Chondrocyte (in vitro differentiated cells): ENCODE results near the gene HHIPL1. TPM values are rescaled to one million over a fixed set of nuclear protein-coding genes. Genes with fewer than 3 reads are reported as not detected.

Experiments used
- DNase-seq: peaks from one replicate; pipeline ENCODE4 v3.0.0; 2021; ENCODE audit warnings: mixed read lengths, low spot score
- H3K27ac Mint-ChIP-seq: one replicate; pipeline ENCODE4 v1.8.0; 2021; ENCODE audit warnings: mild to moderate bottlenecking, moderate library complexity, mixed read lengths; ENCODE audit not compliant: unreplicated experiment
- H3K27me3 Mint-ChIP-seq: 2 replicates; pipeline ENCODE4 v1.8.0; 2021; ENCODE audit warnings: low read depth, mixed read lengths
- H3K36me3 Mint-ChIP-seq: 2 replicates; pipeline ENCODE4 v1.8.0; 2021; ENCODE audit warnings: low read depth, mixed read lengths
- H3K4me1 Mint-ChIP-seq: 2 replicates; pipeline ENCODE4 v1.8.0; 2021; ENCODE audit warnings: low read depth, mild to moderate bottlenecking, mixed read lengths
- H3K4me3 Mint-ChIP-seq: one replicate; pipeline ENCODE4 v1.8.0; 2021; ENCODE audit warnings: mild to moderate bottlenecking, moderate library complexity, mixed read lengths; ENCODE audit not compliant: unreplicated experiment
- H3K9me3 Mint-ChIP-seq: 2 replicates; pipeline ENCODE4 v1.8.0; 2021; ENCODE audit warnings: low read depth, mixed read lengths
- total RNA-seq: library from RNA; stranded (reverse); gene quantifications from 3 replicates; pipeline ENCODE4 v1.2.1, GENCODE V29; 2021
- TF ChIP-seq, protein P1 (sequence below): fragments of 200-600 bp; sonication (generic); IDR thresholded peaks from 2 replicates; pipeline ENCODE4 v1.5.0; 2021; ENCODE audit warnings: antibody characterized with exemption, mild to moderate bottlenecking, moderate library complexity

The HHIPL1 gene
- total RNA-seq, 1 donor from 2014 or later, result 5.6 TPM

DNA sequence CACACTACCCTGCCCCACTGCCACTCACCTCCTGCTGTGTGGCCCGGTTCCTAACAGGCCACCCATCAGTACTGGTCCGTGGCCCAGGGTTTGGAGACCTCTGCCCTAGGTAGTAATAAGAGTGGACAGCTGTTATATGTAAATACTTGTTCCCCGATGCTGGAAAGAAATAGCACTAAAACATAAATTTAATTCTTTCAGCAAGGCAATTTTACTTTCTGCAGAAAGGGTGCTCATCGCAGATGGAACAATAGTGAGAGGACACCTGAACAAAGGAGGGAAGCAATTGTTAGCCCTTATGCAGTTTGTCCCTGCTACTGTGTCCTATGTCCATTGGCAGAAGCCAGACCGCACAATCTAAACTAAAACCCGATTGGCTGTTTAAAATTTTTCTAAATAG lies 33.3 kb downstream of the HHIPL1 start:
- H3K4me3 Mint-ChIP-seq, result no peak overlapping the region
- TF ChIP-seq, protein P1, sequence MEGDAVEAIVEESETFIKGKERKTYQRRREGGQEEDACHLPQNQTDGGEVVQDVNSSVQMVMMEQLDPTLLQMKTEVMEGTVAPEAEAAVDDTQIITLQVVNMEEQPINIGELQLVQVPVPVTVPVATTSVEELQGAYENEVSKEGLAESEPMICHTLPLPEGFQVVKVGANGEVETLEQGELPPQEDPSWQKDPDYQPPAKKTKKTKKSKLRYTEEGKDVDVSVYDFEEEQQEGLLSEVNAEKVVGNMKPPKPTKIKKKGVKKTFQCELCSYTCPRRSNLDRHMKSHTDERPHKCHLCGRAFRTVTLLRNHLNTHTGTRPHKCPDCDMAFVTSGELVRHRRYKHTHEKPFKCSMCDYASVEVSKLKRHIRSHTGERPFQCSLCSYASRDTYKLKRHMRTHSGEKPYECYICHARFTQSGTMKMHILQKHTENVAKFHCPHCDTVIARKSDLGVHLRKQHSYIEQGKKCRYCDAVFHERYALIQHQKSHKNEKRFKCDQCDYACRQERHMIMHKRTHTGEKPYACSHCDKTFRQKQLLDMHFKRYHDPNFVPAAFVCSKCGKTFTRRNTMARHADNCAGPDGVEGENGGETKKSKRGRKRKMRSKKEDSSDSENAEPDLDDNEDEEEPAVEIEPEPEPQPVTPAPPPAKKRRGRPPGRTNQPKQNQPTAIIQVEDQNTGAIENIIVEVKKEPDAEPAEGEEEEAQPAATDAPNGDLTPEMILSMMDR, result no peak
- H3K4me1 Mint-ChIP-seq, result peaks cover 9% of the 10 kb centered on the region
- H3K36me3 Mint-ChIP-seq, result no peaks in the 10 kb centered on the region
- peaks cover 1% of the 10 kb centered on the region for H3K27me3 Mint-ChIP-seq
- no peak for DNase-seq
- no peak overlapping the region for H3K27ac Mint-ChIP-seq
- H3K9me3 Mint-ChIP-seq, result peaks cover 5% of the 10 kb centered on the region

DNA sequence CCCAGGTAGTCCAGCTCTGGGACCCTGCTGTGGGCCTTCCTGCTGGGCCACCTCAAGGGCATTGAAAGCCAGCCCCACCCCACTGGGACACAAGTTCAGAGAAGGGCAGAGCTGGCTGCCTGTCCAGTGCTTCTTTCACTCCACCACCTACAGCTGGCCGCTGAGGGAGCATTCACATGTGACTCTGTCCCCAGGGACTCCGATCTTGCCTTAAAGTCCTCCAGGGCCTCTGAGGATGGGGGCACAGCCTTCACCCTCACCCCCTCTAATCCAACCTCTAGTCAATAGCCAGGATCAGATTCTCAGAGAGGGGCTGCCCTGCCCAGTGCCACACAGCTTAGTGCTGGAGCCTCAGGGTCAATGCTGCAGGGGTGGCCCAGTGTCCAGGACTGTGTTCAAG lies 34.2 kb downstream of the HHIPL1 start:
- H3K27me3 Mint-ChIP-seq, result peaks cover 1% of the 10 kb centered on the region

GRCh38 chr14:99679543-99679942 lies 34.6 kb downstream of the HHIPL1 start:
- Mint-ChIP-seq H3K27ac (no peak overlapping the region), H3K4me3 (no peak overlapping the region), H3K27me3 (peaks cover 1% of the 10 kb centered on the region), H3K36me3 (no peaks in the 10 kb centered on the region), H3K4me1 (peaks cover 10% of the 10 kb centered on the region), H3K9me3 (peaks cover 5% of the 10 kb centered on the region)
- no peak for DNase-seq
- TF ChIP-seq, protein P1, result no peak

More for the DNA sequence above, 34.2 kb downstream of the HHIPL1 start:
- peaks cover 5% of the 10 kb centered on the region for H3K9me3 Mint-ChIP-seq
- peaks cover 10% of the 10 kb centered on the region for H3K4me1 Mint-ChIP-seq
- TF ChIP-seq, protein P1, result no peak
- H3K4me3 Mint-ChIP-seq, result no peak overlapping the region
- DNase-seq, result no peak
- H3K27ac Mint-ChIP-seq, result no peak overlapping the region
- H3K36me3 Mint-ChIP-seq, result no peaks in the 10 kb centered on the region

GRCh38 chr14:99679996-99680395 lies 35.1 kb downstream of the HHIPL1 start:
- DNase-seq, result no peak
- H3K36me3 Mint-ChIP-seq, result no peaks in the 10 kb centered on the region
- no peak overlapping the region for H3K27ac Mint-ChIP-seq
- H3K27me3 Mint-ChIP-seq, result peaks cover 1% of the 10 kb centered on the region
- H3K9me3 Mint-ChIP-seq, result peaks cover 5% of the 10 kb centered on the region
- TF ChIP-seq, protein P1, result no peak
- peaks cover 10% of the 10 kb centered on the region for H3K4me1 Mint-ChIP-seq
- no peak overlapping the region for H3K4me3 Mint-ChIP-seq

DNA sequence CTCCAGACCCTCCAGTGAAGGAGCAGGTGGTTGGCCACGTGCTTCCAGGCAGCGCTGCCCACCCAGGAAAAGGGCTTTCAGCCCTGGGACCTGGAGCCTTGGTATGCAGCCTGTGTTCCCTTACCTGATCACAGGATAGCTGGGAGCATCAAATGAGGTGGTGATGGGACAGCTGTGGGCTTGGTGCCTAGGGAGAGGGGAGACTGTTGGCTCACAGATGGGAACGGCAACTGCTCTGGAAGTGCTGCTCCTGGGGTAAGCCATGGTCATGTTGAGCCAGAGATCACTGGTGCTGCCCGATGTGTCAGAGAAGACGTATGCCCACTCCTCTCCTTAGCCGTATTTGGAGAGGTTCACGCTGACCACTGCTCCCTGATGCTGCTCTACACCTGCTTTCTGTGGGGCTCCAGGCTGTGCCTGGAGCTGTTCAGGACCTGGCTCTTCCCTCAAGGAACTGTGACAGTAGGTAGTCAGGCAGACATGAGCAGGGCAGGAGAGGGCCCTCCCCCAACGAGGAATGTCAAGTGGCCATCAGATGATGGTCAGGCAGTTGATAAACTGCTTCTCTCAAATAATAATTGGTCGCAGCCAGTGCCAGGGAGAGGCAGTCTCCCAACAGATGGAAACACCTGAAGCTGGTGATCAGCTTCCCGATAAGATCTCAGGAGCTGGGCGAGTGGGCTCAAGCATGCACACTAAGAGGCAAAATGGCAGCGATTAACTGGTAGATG lies 36.3 kb downstream of the HHIPL1 start:
- no peak overlapping the region for H3K4me3 Mint-ChIP-seq
- no peaks in the 10 kb centered on the region for H3K36me3 Mint-ChIP-seq

More for the DNA sequence above, 36.3 kb downstream of the HHIPL1 start:
- peaks cover 5% of the 10 kb centered on the region for H3K9me3 Mint-ChIP-seq
- peaks cover 10% of the 10 kb centered on the region for H3K4me1 Mint-ChIP-seq
- no peak for DNase-seq
- H3K27me3 Mint-ChIP-seq, result peaks cover 6% of the 10 kb centered on the region
- no peak overlapping the region for H3K27ac Mint-ChIP-seq
- TF ChIP-seq, protein P1, result no peak
